IMR-90 (cell line): ENCODE measurements around the gene LAMA4. TPM values are rescaled to one million over a fixed set of nuclear protein-coding genes. Genes with fewer than 3 reads are reported as not detected.

ENCODE experiments used
- ATAC-seq: fragments of 200-7000 bp; cut with Tn5 transposase; 2 replicates; pipeline ENCODE4 v1.9.1; 2020; ENCODE audit warnings: low read depth, mild to moderate bottlenecking, moderate library complexity
- BruUV-seq: library from RNA; stranded (reverse); fragments of 400-500 nt; replicated peaks from 2 replicates; lab custom pipeline; 2021; lab: Mats Ljungman, UMichigan
- CTCF ChIA-PET: fragments of 300-600 bp; formaldehyde crosslinking; extraction: SDS; loops from one replicate; lab custom pipeline; 2021; ENCODE audit warnings: antibody characterized with exemption; lab: Yijun Ruan, JAX
- POLR2A ChIA-PET: fragments of 300-600 bp; sonication (Branson Sonifier 250); formaldehyde crosslinking; loops from one replicate; lab custom pipeline; 2022; ENCODE audit warnings: antibody characterized with exemption; ENCODE audit not compliant: unreplicated experiment; lab: Charles Lee
- DNase-seq: peaks from one replicate; pipeline ENCODE4 v3.0.0; 2013
- H2AFZ ChIP-seq: replicated peaks from 2 replicates; pipeline ENCODE3; 2013; ENCODE audit warnings: low read length, mild to moderate bottlenecking; ENCODE audit not compliant: poor library complexity
- H2AK5ac ChIP-seq: 2 replicates; pipeline ENCODE4 v1.6.1; 2013; ENCODE audit warnings: low read depth, low read length, inconsistent platforms
- H2AK9ac ChIP-seq: replicated peaks from 2 replicates; pipeline ENCODE3; 2013; ENCODE audit warnings: mild to moderate bottlenecking, low read depth, low read length, moderate library complexity; ENCODE audit not compliant: poor library complexity
- H2BK120ac ChIP-seq: 2 replicates; pipeline ENCODE4 v1.6.1; 2013; ENCODE audit warnings: low read depth, low read length, inconsistent platforms
- H2BK15ac ChIP-seq: 3 replicates; pipeline ENCODE4 v1.6.1; 2013; ENCODE audit warnings: low read depth, low read length, inconsistent platforms
- H2BK20ac ChIP-seq: 2 replicates; pipeline ENCODE4 v1.6.1; 2013; ENCODE audit warnings: low read depth, mild to moderate bottlenecking, inconsistent platforms, low read length, moderate library complexity
- H2BK5ac ChIP-seq: 2 replicates; pipeline ENCODE4 v1.6.1; 2013; ENCODE audit warnings: mild to moderate bottlenecking, low read depth, low read length, inconsistent platforms; ENCODE audit not compliant: poor library complexity, severe bottlenecking
- H3K14ac ChIP-seq: replicated peaks from 2 replicates; pipeline ENCODE4 v1.6.1; 2013; ENCODE audit warnings: low read depth, low read length, inconsistent platforms
- H3K18ac ChIP-seq: 2 replicates; pipeline ENCODE4 v1.6.1; 2013; ENCODE audit warnings: low read depth, low read length, control low read depth
- H3K23ac ChIP-seq: 2 replicates; pipeline ENCODE4 v1.6.1; 2013; ENCODE audit warnings: low read depth, low read length, inconsistent platforms
- H3K27ac ChIP-seq: 2 replicates; pipeline ENCODE4 v1.5.1; 2013; ENCODE audit warnings: mild to moderate bottlenecking, control low read depth, low read length; ENCODE audit not compliant: insufficient read depth
- H3K27me3 ChIP-seq: 2 replicates; pipeline ENCODE4 v1.6.1; 2013; ENCODE audit warnings: low read length; ENCODE audit not compliant: control insufficient read depth, insufficient read depth
- H3K36me3 ChIP-seq: 2 replicates; pipeline ENCODE4 v1.6.1; 2013; ENCODE audit warnings: low read length, mixed read lengths; ENCODE audit not compliant: control insufficient read depth, insufficient read depth
- H3K4ac ChIP-seq: 2 replicates; pipeline ENCODE4 v1.6.1; 2013; ENCODE audit warnings: low read depth, low read length, inconsistent platforms
- H3K4me1 ChIP-seq: 2 replicates; pipeline ENCODE4 v1.6.1; 2013; ENCODE audit warnings: low read length, mixed read lengths; ENCODE audit not compliant: control insufficient read depth, insufficient read depth
- H3K4me2 ChIP-seq: 2 replicates; pipeline ENCODE4 v1.6.1; 2013; ENCODE audit warnings: low read depth, mild to moderate bottlenecking, control low read depth, low read length, moderate library complexity
- H3K4me3 ChIP-seq: 2 replicates; pipeline ENCODE4 v1.5.1; 2013; ENCODE audit warnings: low read depth, mild to moderate bottlenecking, control low read depth, low read length, moderate library complexity; ENCODE audit not compliant: insufficient read depth
- H3K56ac ChIP-seq: 2 replicates; pipeline ENCODE4 v1.6.1; 2013; ENCODE audit warnings: low read length, inconsistent platforms; ENCODE audit not compliant: insufficient read depth; ENCODE audit errors: extremely low read depth
- H3K79me1 ChIP-seq, 2 experiments: 2 replicates each; pipeline ENCODE4 v1.6.1; 2013; ENCODE audit warnings: low read length in 2 of 2, inconsistent platforms in 1 of 2, low read depth in 1 of 2
- H3K9ac ChIP-seq: 2 replicates; pipeline ENCODE4 v1.6.1; 2013; ENCODE audit warnings: low read depth, low read length, control low read depth
- H3K9me1 ChIP-seq: 2 replicates; pipeline ENCODE4 v1.6.1; 2013; ENCODE audit warnings: low read length, inconsistent platforms; ENCODE audit not compliant: insufficient read depth
- H3K9me3 ChIP-seq: 2 replicates; pipeline ENCODE4 v1.6.1; 2013; ENCODE audit warnings: low read length; ENCODE audit not compliant: control insufficient read depth, insufficient read depth
- H4K20me1 ChIP-seq: 2 replicates; pipeline ENCODE4 v1.6.1; 2013; ENCODE audit warnings: low read length, inconsistent platforms; ENCODE audit not compliant: insufficient read depth
- H4K5ac ChIP-seq: 2 replicates; pipeline ENCODE4 v1.6.1; 2013; ENCODE audit warnings: mild to moderate bottlenecking, low read depth, low read length, control low read depth
- H4K8ac ChIP-seq, 2 experiments: 2 replicates each; pipeline ENCODE4 v1.6.1; 2013; ENCODE audit warnings: low read depth in 2 of 2, low read length in 2 of 2, control low read depth in 1 of 2, inconsistent platforms in 1 of 2
- H4K91ac ChIP-seq: 2 replicates; pipeline ENCODE4 v1.6.1; 2013; ENCODE audit warnings: low read depth, low read length, inconsistent platforms; ENCODE audit not compliant: insufficient read depth
- BHLHE40 ChIP-seq: fragments of 150-350 bp; IDR thresholded peaks from 2 replicates; pipeline ENCODE4 v1.6.1; 2016; ENCODE audit warnings: mild to moderate bottlenecking, low read depth, low read length
- CEBPB ChIP-seq: IDR thresholded peaks from 2 replicates; pipeline ENCODE4 v1.6.1; 2012; ENCODE audit warnings: low read depth, low read length, improper control_type of control experiment
- CHD1 ChIP-seq: IDR thresholded peaks from 2 replicates; pipeline ENCODE4 v1.6.1; 2012; ENCODE audit warnings: low read depth, low read length, improper control_type of control experiment
- ELK1 ChIP-seq: fragments of 150-350 bp; IDR thresholded peaks from 2 replicates; pipeline ENCODE4 v1.6.1; 2016; ENCODE audit warnings: low read depth, mild to moderate bottlenecking, low read length, moderate library complexity, borderline replicate concordance
- FOS ChIP-seq: fragments of 150-350 bp; IDR thresholded peaks from 2 replicates; pipeline ENCODE4 v1.6.1; 2016; ENCODE audit warnings: low read depth, low read length
- MAFK ChIP-seq: IDR thresholded peaks from 2 replicates; pipeline ENCODE4 v1.6.1; 2012; ENCODE audit warnings: low read depth, low read length, improper control_type of control experiment
- MAZ ChIP-seq: IDR thresholded peaks from 2 replicates; pipeline ENCODE4 v1.6.1; 2012; ENCODE audit warnings: low read depth, mild to moderate bottlenecking, low read length, improper control_type of control experiment, moderate library complexity, borderline replicate concordance
- MXI1 ChIP-seq: IDR thresholded peaks from 2 replicates; pipeline ENCODE4 v1.6.1; 2012; ENCODE audit warnings: low read depth, mild to moderate bottlenecking, low read length, moderate library complexity, borderline replicate concordance
- NFE2L2 ChIP-seq: fragments of 150-350 bp; IDR thresholded peaks from 2 replicates; pipeline ENCODE4 v1.6.1; 2016; ENCODE audit warnings: low read depth, mild to moderate bottlenecking, low read length
- POLR2A ChIP-seq: IDR thresholded peaks from 2 replicates; pipeline ENCODE4 v1.6.1; 2012; ENCODE audit warnings: mild to moderate bottlenecking, low read depth, low read length
- RAD21 ChIP-seq: IDR thresholded peaks from 2 replicates; pipeline ENCODE4 v1.6.1; 2012; ENCODE audit warnings: low read length, improper control_type of control experiment
- RCOR1 ChIP-seq: IDR thresholded peaks from 2 replicates; pipeline ENCODE4 v1.6.1; 2012; ENCODE audit warnings: mild to moderate bottlenecking, low read length, improper control_type of control experiment; ENCODE audit not compliant: insufficient replicate concordance
- RFX5 ChIP-seq: IDR thresholded peaks from 2 replicates; pipeline ENCODE4 v1.8.0; 2012; ENCODE audit warnings: low read depth, mild to moderate bottlenecking, low read length, moderate library complexity
- SMC3 ChIP-seq: fragments of 150-350 bp; IDR thresholded peaks from 2 replicates; pipeline ENCODE4 v1.6.1; 2016; ENCODE audit warnings: low read depth, mild to moderate bottlenecking, antibody characterized with exemption, low read length, moderate library complexity
- USF2 ChIP-seq: fragments of 150-350 bp; IDR thresholded peaks from 2 replicates; pipeline ENCODE4 v1.6.1; 2017; ENCODE audit warnings: mild to moderate bottlenecking, antibody characterized with exemption, low read length, low read depth
- WGBS, 2 experiments: methylation state at CpG; one replicate each; pipeline versions ENCODE4 v1.1.5 to v1.1.7; 2013; ENCODE audit warnings: missing lambda C conversion rate in 2 of 2; ENCODE audit not compliant: insufficient read length in 1 of 2; ENCODE audit errors: extremely low coverage in 2 of 2; 5-methylcytosine and 5-hydroxymethylcytosine counted together
- dilution Hi-C: fragments of 300-500 bp; cut with HindIII; formaldehyde crosslinking; loops from one replicate; pipeline ENCODE4 v1.14.3; 2018; ENCODE audit warnings: low sequenced_read_pairs; ENCODE audit not compliant: unreplicated experiment
- in situ Hi-C: fragments of 300-500 bp; cut with MboI; formaldehyde crosslinking; loops from 3 replicates; pipeline ENCODE4 v1.14.3; 2019; ENCODE audit warnings: low sequenced_read_pairs, inconsistent platforms, mixed read lengths
- intact Hi-C: fragments of 100-400 bp; cut with micrococcal nuclease; formaldehyde crosslinking; loops from 2 replicates; pipeline ENCODE4 v1.10.0; 2022
- polyA plus RNA-seq, 3 experiments: library from polyadenylated mRNA; depleted of rRNA; stranded (reverse); fragments of >200 nt; gene quantifications; 2 replicates each; pipeline ENCODE4 v1.2.3, GENCODE V29; 2012; ENCODE audit warnings: low replicate concordance in 1 of 3
- total RNA-seq: library from RNA; depleted of rRNA; stranded (reverse); fragments of >200 nt; gene quantifications from 2 replicates; pipeline ENCODE4 v1.2.3, GENCODE V29; 2012
- TF ChIP-seq, protein P1 (sequence below): conservative IDR thresholded peaks from 2 replicates; pipeline ENCODE4 v1.5.1; 2012; ENCODE audit warnings: mild to moderate bottlenecking, low read depth, low read length, improper control_type of control experiment

Gene LAMA4
- total and polyA plus RNA-seq, 2 of the 4 experiments (the other 2 are of a cell fraction), result 33.9 to 35.8 TPM

- dilution Hi-C loops (no loop called here), intact Hi-C loops (no loop called here), in situ Hi-C loops (no loop called here)
- H2AFZ ChIP-seq, result peak overlapping the region; percentile 72
- H2BK15ac ChIP-seq, result peak overlapping the region; percentile 37; the same call in 2 of the 3 replicates
- H2BK120ac ChIP-seq, result peak overlapping the region; percentile 75
- H3K9me3 ChIP-seq, result no peaks in the 10 kb centered on the region
- H3K14ac ChIP-seq, result peak overlapping the region; percentile 71
- peak overlapping the region; percentile 80 for H2BK5ac ChIP-seq
- no TSS peak for BruUV-seq
- peak overlapping the region; percentile 59; the same call in 1 of the 2 replicates for H3K4me2 ChIP-seq
- H3K27ac ChIP-seq, result peak overlapping the region; percentile 70
- peaks cover 16% of the 10 kb centered on the region for H3K36me3 ChIP-seq
- H3K56ac ChIP-seq, result no peak overlapping the region
- no peak overlapping the region for H3K4me3 ChIP-seq
- H2AK5ac ChIP-seq, result peak overlapping the region; percentile 51; the same call in 1 of the 2 replicates
- H3K23ac ChIP-seq, result peak overlapping the region; percentile 46
- peak overlapping the region; percentile 67 for H4K91ac ChIP-seq
- no peaks in the 10 kb centered on the region; a peak in 1 of 4 replicates for H3K79me1 ChIP-seq
- peak overlapping the region; percentile 90 for H3K18ac ChIP-seq
- peak overlapping the region; percentile 24; the same call in 1 of the 2 replicates for H2BK20ac ChIP-seq
- no CpG with 5 or more reads among the region's 3 CpGs for WGBS, 2 experiments
- ATAC-seq, result peak; percentile 78
- no peak overlapping the region for H3K9ac ChIP-seq
- H4K20me1 ChIP-seq, result no peaks in the 10 kb centered on the region
- H3K4me1 ChIP-seq, result peaks cover 10% of the 10 kb centered on the region
- H2AK9ac ChIP-seq, result peak overlapping the region; percentile 4
- peak overlapping the region in 1 of 2 experiments; percentile 93; a peak in 3 of 4 replicates for H4K8ac ChIP-seq
- POLR2A ChIA-PET, result no interaction called here
- peak; percentile 77 for DNase-seq
- H4K5ac ChIP-seq, result peak overlapping the region; percentile 80
- CTCF ChIA-PET, result no interaction called here
- H3K9me1 ChIP-seq, result peaks cover 5% of the 10 kb centered on the region
- peak overlapping the region; percentile 71 for H3K4ac ChIP-seq
- no peaks in the 10 kb centered on the region for H3K27me3 ChIP-seq
- TF ChIP-seq CEBPB (no peak), BHLHE40 (no peak), RAD21 (no peak), FOS (no peak), MXI1 (no peak), RFX5 (no peak), SMC3 (no peak), CHD1 (no peak), MAZ (no peak), RCOR1 (no peak), POLR2A (no peak), ELK1 (no peak), NFE2L2 (no peak), USF2 (no peak), MAFK (no peak)
- TF ChIP-seq, protein P1, sequence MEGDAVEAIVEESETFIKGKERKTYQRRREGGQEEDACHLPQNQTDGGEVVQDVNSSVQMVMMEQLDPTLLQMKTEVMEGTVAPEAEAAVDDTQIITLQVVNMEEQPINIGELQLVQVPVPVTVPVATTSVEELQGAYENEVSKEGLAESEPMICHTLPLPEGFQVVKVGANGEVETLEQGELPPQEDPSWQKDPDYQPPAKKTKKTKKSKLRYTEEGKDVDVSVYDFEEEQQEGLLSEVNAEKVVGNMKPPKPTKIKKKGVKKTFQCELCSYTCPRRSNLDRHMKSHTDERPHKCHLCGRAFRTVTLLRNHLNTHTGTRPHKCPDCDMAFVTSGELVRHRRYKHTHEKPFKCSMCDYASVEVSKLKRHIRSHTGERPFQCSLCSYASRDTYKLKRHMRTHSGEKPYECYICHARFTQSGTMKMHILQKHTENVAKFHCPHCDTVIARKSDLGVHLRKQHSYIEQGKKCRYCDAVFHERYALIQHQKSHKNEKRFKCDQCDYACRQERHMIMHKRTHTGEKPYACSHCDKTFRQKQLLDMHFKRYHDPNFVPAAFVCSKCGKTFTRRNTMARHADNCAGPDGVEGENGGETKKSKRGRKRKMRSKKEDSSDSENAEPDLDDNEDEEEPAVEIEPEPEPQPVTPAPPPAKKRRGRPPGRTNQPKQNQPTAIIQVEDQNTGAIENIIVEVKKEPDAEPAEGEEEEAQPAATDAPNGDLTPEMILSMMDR, result no peak
These were observed 98.5 kb downstream of the LAMA4 start for GRCh38 chr6:112155886-112156285.
